HG02763 (cell line): ENCODE data around the gene HSPBAP1.
"Not testable (repeated sequence)": the region's sequence is repeated elsewhere in the genome, so short reads cannot be mapped to it uniquely, and the experiment has no call there.

Source experiments
- ATAC-seq: cut with Tn5 transposase; IDR thresholded peaks from one replicate; pipeline ENCODE4 v1.9.1; 2021; ENCODE audit warnings: mild to moderate bottlenecking, moderate library complexity; ENCODE audit not compliant: unreplicated experiment

HSPBAP1 gene

GRCh38 chr3:122786066-122786465, 7.6 kb downstream of the HSPBAP1 start:
- no peak for ATAC-seq

GRCh38 chr3:122785231-122785630, 8.4 kb downstream of the HSPBAP1 start:
- no peak for ATAC-seq

GRCh38 chr3:122784436-122784835, 9.2 kb downstream of the HSPBAP1 start:
- ATAC-seq: no peak

GRCh38 chr3:122782804-122783203, 10.8 kb downstream of the HSPBAP1 start:
- ATAC-seq: no peak

GRCh38 chr3:122777563-122777962, 16.1 kb downstream of the HSPBAP1 start:
- no peak for ATAC-seq

- ATAC-seq: no peak
Measured at GRCh38 chr3:122776675-122777468, 16.8 kb downstream of the HSPBAP1 start.

GRCh38 chr3:122774564-122774963, 19.1 kb downstream of the HSPBAP1 start:
- ATAC-seq: no peak

GRCh38 chr3:122773944-122774509, 19.6 kb downstream of the HSPBAP1 start:
- ATAC-seq: peak; percentile 71

- no peak for ATAC-seq
Measured at GRCh38 chr3:122772827-122773226, 20.8 kb downstream of the HSPBAP1 start.

GRCh38 chr3:122770521-122771202, 23.0 kb downstream of the HSPBAP1 start:
- no peak for ATAC-seq

- ATAC-seq: no peak
Measured at GRCh38 chr3:122767540-122768372, 25.9 kb downstream of the HSPBAP1 start.

- ATAC-seq: no peak
Measured at GRCh38 chr3:122766430-122766829, 27.2 kb downstream of the HSPBAP1 start.

GRCh38 chr3:122760453-122761271, 33.0 kb downstream of the HSPBAP1 start:
- no peak for ATAC-seq

GRCh38 chr3:122758877-122759560, 34.6 kb downstream of the HSPBAP1 start:
- ATAC-seq: no peak

GRCh38 chr3:122755491-122755890, 38.1 kb downstream of the HSPBAP1 start:
- no peak for ATAC-seq

GRCh38 chr3:122754929-122755328, 38.7 kb downstream of the HSPBAP1 start:
- no peak for ATAC-seq

- ATAC-seq: no peak
Measured at GRCh38 chr3:122748347-122748746, 45.3 kb downstream of the HSPBAP1 start.

GRCh38 chr3:122747295-122747694, 46.3 kb downstream of the HSPBAP1 start:
- not testable (repeated sequence) for ATAC-seq

- no peak for ATAC-seq
Measured at GRCh38 chr3:122745369-122746021, 48.1 kb downstream of the HSPBAP1 start.
